ENCODE results near the gene CPTP.

DNA sequence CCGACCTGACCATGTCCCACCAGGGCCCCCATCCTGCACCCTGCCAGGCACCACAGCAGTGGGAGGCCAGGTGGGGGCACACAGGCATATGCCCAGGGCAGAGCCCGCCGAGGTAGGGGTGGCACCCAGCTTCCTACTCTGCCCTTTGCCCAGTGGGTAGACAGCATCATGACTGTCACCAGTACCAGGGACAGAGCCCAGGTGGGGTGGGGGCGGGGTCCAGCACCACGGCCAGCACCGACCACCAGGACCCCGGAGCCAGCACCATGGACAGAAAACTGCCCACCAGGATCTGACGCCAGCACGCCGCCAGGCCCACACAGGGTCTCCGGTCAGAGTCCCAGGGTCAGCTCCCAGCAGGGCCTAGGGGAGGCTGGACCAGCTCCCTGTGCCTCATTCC is 10.2 kb downstream of the CPTP start:
- TF ChIP-seq, protein P1, sequence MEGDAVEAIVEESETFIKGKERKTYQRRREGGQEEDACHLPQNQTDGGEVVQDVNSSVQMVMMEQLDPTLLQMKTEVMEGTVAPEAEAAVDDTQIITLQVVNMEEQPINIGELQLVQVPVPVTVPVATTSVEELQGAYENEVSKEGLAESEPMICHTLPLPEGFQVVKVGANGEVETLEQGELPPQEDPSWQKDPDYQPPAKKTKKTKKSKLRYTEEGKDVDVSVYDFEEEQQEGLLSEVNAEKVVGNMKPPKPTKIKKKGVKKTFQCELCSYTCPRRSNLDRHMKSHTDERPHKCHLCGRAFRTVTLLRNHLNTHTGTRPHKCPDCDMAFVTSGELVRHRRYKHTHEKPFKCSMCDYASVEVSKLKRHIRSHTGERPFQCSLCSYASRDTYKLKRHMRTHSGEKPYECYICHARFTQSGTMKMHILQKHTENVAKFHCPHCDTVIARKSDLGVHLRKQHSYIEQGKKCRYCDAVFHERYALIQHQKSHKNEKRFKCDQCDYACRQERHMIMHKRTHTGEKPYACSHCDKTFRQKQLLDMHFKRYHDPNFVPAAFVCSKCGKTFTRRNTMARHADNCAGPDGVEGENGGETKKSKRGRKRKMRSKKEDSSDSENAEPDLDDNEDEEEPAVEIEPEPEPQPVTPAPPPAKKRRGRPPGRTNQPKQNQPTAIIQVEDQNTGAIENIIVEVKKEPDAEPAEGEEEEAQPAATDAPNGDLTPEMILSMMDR (IDR thresholded peaks at IDR 0.05), result no peak
- TF ChIP-seq POLR2A (IDR thresholded peaks at IDR 0.05), result no peak
